Erythroblast (primary cell): ENCODE results near the gene MRPL27.

ENCODE experiments used
- GATA1 ChIP-seq: IDR thresholded peaks from 2 replicates; pipeline ENCODE4 v1.6.1; 2011; ENCODE audit warnings: low read depth, mild to moderate bottlenecking, control low read depth, low read length, moderate library complexity
- POLR2A ChIP-seq: IDR thresholded peaks from 2 replicates; pipeline ENCODE4 v1.6.1; 2011; ENCODE audit warnings: mild to moderate bottlenecking, low read length

GRCh38 chr17:50412188-50412732 is 39.3 kb upstream of the MRPL27 start:
- TF ChIP-seq POLR2A (no peak), GATA1 (no peak)
